ENCODE data around the gene SIAH2.

Gene SIAH2

DNA sequence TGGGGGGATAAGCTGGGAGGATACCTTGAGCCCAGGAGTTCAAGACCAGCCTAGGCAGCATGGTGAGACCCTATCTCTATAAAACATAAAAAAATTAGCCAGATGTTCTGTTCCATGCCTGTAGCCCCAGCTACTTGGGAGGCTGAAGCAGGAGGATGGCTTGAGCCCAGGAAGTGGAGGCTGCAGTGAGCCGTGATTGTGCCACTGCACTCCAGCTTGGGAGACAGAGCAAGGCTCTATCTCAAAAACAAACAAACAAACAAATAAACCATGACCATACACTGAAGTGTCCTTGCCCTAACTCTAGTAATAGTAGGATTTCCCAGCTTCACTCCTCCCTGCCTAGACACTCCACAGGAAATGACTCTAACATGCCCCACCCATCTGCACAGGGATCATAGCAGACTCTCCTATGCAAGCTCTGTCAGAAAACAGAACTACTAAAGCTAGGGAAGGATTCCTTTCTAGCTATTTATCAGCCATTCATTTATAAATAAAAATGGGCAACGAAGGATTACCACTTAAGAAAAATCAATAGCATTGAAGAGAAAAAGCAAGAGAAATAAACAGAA, 63.8 kb downstream of the SIAH2 start:
- Histone ChIP-seq H3K36me3 (ENCODE audit: control insufficient read depth, insufficient read depth, low read length) (no peaks in the 10 kb centered on the region), H3K4me3 (ENCODE audit: low read depth, low read length) (no peak overlapping the region), H3K9me3 (ENCODE audit: control insufficient read depth, insufficient read depth, low read length) (no peaks in the 10 kb centered on the region), H3K9ac (ENCODE audit: low read depth, low read length) (no peak overlapping the region), H3K27me3 (ENCODE audit: control insufficient read depth, insufficient read depth, low read length) (no peaks in the 10 kb centered on the region), H3K4me1 (ENCODE audit: control insufficient read depth, insufficient read depth, low read length) (no peaks in the 10 kb centered on the region), H3K27ac (ENCODE audit: low read depth, low read length) (no peak overlapping the region)

DNA sequence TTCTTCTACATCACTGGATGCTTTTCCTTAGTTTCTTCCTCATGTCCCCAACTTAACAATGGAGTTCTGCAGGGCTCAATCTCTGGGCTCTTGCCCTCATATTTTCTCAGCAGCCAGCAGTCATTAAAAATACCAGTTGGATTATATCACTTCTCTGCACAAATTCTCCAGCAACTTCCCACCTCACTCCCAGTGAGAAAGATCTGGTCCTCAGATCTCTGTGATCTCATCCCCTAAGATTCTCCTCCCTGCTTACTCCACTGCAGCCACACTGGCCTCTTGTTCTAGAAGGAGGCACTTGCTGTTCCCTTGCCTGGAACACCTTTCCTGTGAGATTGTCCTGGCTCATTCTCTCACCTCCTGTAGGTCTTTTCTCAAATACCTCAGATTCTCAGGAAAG, 65.3 kb downstream of the SIAH2 start:
- Histone ChIP-seq H3K9me3 (ENCODE audit: control insufficient read depth, insufficient read depth, low read length) (peaks cover 8% of the 10 kb centered on the region), H3K9ac (ENCODE audit: low read depth, low read length) (no peak overlapping the region), H3K27ac (ENCODE audit: low read depth, low read length) (no peak overlapping the region), H3K4me3 (ENCODE audit: low read depth, low read length) (no peak overlapping the region), H3K4me1 (ENCODE audit: control insufficient read depth, insufficient read depth, low read length) (no peaks in the 10 kb centered on the region), H3K36me3 (ENCODE audit: control insufficient read depth, insufficient read depth, low read length) (no peaks in the 10 kb centered on the region), H3K27me3 (ENCODE audit: control insufficient read depth, insufficient read depth, low read length) (no peaks in the 10 kb centered on the region)

- H3K4me1 ChIP-seq (ENCODE audit: control insufficient read depth, insufficient read depth, low read length): no peaks in the 10 kb centered on the region
- no peak overlapping the region for H3K27ac ChIP-seq (ENCODE audit: low read depth, low read length)
- no peaks in the 10 kb centered on the region for H3K36me3 ChIP-seq (ENCODE audit: control insufficient read depth, insufficient read depth, low read length)
- peaks cover 40% of the 10 kb centered on the region for H3K9me3 ChIP-seq (ENCODE audit: control insufficient read depth, insufficient read depth, low read length)
- H3K27me3 ChIP-seq (ENCODE audit: control insufficient read depth, insufficient read depth, low read length): no peaks in the 10 kb centered on the region
- no peak overlapping the region for H3K4me3 ChIP-seq (ENCODE audit: low read depth, low read length)
- no peak overlapping the region for H3K9ac ChIP-seq (ENCODE audit: low read depth, low read length)
Observed at GRCh38 chr3:150691414-150692040, 71.4 kb downstream of the SIAH2 start.
